ENCODE data around the gene TMEM92. TPM values are rescaled to one million over a fixed set of nuclear protein-coding genes. Genes with fewer than 3 reads are reported as not detected.
"Not testable (repeated sequence)": the region's sequence is repeated elsewhere in the genome, so short reads cannot be mapped to it uniquely, and the experiment has no call there.

TMEM92 gene
- total RNA-seq, 4 donors from 2014 or later = 1.3 TPM; not detected in 3

DNA sequence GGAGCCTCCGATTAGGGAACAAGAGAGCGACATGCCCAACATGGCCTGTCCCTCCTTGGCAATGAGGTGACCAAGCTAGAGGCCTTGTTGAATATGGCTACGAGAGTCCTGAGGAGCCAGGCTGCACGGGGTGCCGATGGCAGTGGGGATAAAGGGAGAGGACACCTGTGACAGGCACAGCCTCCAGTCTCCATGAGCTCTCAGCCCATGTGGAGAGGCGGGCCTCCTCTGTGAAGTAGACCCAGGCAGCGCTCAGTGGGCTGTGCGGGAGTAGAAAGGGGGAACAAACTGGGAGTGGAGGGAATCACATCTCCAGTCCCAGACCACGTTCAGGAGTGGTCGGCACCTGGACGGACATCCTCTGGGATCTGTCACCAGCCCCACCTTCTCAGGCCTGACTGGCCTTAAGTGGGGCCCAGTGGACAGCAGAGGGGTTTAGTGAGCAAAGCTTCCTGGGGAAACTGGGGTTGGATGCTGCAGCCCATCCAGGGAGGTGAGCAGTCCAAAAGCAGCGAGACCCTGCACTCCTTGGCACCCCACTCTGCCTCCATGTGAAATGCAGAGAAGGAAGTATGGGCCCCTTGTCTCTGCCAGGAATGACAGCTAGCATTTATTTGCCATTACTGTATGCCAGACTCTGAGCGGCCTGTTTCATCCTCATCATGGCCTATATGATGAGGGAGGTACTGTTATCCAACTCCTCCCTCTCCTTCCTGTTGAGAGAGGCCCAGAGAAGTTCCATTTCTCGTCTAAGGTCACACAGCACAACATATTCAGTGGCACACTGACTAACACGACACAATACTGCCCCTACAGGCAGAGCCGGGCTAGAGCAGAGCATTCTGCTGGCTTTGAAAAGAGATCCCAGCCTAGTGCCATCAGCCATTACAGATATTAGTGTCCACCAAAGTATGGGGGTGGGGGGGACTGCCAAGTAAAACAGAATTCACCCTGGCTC, 4.5 kb upstream of the TMEM92 start:
- H3K9me3 ChIP-seq = no peaks in the 10 kb centered on the region
- DNase-seq (ENCODE audit: low spot score in 2 of 2) = peak; percentile 81 to 86
- 59% methylated on average over 16 of the region's 16 CpGs for WGBS
- H3K4me3 ChIP-seq = no peak overlapping the region
- H3K27ac ChIP-seq = peak overlapping the region; percentile 65
- peak; percentile 72 to 78 for TF ChIP-seq CTCF (IDR thresholded peaks at IDR 0.05)
- TF ChIP-seq POLR2AphosphoS5 (IDR thresholded peaks at IDR 0.05) = no peak
- TF ChIP-seq EP300 (IDR thresholded peaks at IDR 0.05) = no peak
- no peak for TF ChIP-seq POLR2A (IDR thresholded peaks at IDR 0.05)
- H3K4me1 ChIP-seq = peaks cover 62% of the 10 kb centered on the region
- peaks cover 12% of the 10 kb centered on the region for H3K27me3 ChIP-seq
- H3K36me3 ChIP-seq = no peaks in the 10 kb centered on the region

GRCh38 chr17:50270435-50271362, 3.6 kb upstream of the TMEM92 start:
- Histone ChIP-seq H3K27me3 (peaks cover 12% of the 10 kb centered on the region), H3K36me3 (no peaks in the 10 kb centered on the region), H3K9me3 (no peaks in the 10 kb centered on the region), H3K27ac (peak overlapping the region; percentile 65), H3K4me1 (peaks cover 54% of the 10 kb centered on the region), H3K4me3 (no peak overlapping the region)
- TF ChIP-seq CTCF (IDR thresholded peaks at IDR 0.05) (peak in 1 of 2 donors; percentile 16), EP300 (IDR thresholded peaks at IDR 0.05) (no peak)
- WGBS = 73% methylated on average over 11 of the region's 21 CpGs
- peak; percentile 80 to 82 for DNase-seq (ENCODE audit: low spot score in 2 of 2)

GRCh38 chr17:50271363-50271750, 2.9 kb upstream of the TMEM92 start:
- not testable (repeated sequence) for H3K4me3 ChIP-seq; DNase-seq (ENCODE audit: low spot score in 2 of 2); H3K9me3 ChIP-seq; H3K36me3 ChIP-seq
- Histone ChIP-seq H3K4me1 (peaks cover 47% of the 10 kb centered on the region), H3K27me3 (peaks cover 12% of the 10 kb centered on the region), H3K27ac (peak overlapping the region; percentile 65)
- 90% methylated on average over 4 of the region's 4 CpGs for WGBS

DNA sequence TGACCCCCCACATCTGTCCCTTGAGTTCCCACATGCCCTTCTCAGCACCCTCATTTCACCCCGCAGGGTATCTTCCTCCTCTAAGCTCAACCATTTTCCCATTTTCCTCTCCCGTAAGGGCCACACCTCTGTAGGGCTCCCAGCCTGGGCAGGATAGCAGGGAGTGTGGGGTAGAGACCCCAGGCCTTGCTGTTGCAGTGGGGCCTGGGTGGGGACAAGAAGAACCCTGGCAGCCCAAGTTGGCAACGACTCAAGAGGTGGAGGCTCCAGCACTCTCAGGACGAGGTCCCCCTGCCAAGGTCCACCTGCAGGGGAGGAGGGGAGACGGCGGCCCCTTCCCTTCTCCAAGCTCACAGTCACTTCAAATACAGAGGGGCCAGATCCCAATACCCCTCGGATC, 2.0 kb upstream of the TMEM92 start:
- no peaks in the 10 kb centered on the region for H3K36me3 ChIP-seq
- WGBS = 40% methylated on average over 7 of the region's 7 CpGs
- no peaks in the 10 kb centered on the region for H3K9me3 ChIP-seq
- DNase-seq (ENCODE audit: low spot score in 2 of 2) = peak in 1 of 2 donors; percentile 61
- H3K27ac ChIP-seq = peak overlapping the region; percentile 68
- no peak for TF ChIP-seq CTCF (IDR thresholded peaks at IDR 0.05)
- TF ChIP-seq EP300 (IDR thresholded peaks at IDR 0.05) = no peak
- no peak for TF ChIP-seq POLR2A (IDR thresholded peaks at IDR 0.05)
- TF ChIP-seq POLR2AphosphoS5 (IDR thresholded peaks at IDR 0.05) = no peak
- H3K27me3 ChIP-seq = peaks cover 12% of the 10 kb centered on the region
- peaks cover 38% of the 10 kb centered on the region for H3K4me1 ChIP-seq
- peak overlapping the region; percentile 65 for H3K4me3 ChIP-seq

- H3K27ac ChIP-seq = peak overlapping the region; percentile 68
Observed at GRCh38 chr17:50272711-50273653, 1.3 kb upstream of the TMEM92 start.

More at GRCh38 chr17:50272711-50273653, 1.3 kb upstream of the TMEM92 start:
- DNase-seq (ENCODE audit: low spot score in 2 of 2) = peak; percentile 75 to 83
- WGBS = 2% methylated on average over 38 of the region's 57 CpGs
- Histone ChIP-seq H3K9me3 (no peaks in the 10 kb centered on the region), H3K27me3 (peaks cover 12% of the 10 kb centered on the region), H3K36me3 (no peaks in the 10 kb centered on the region), H3K4me3 (peak overlapping the region; percentile 65), H3K4me1 (peaks cover 31% of the 10 kb centered on the region)
- TF ChIP-seq CTCF (IDR thresholded peaks at IDR 0.05) (peak; percentile 62 to 98), POLR2AphosphoS5 (IDR thresholded peaks at IDR 0.05) (no peak)
